Keratinocyte (primary cell): ENCODE results near the gene CAST. TPM values are rescaled to one million over a fixed set of nuclear protein-coding genes. Genes with fewer than 3 reads are reported as not detected.

Source experiments
- DNase-seq: peaks from one replicate; pipeline ENCODE4 v3.0.0-alpha.2; 2011; ENCODE audit warnings: low read depth, missing footprints, low spot score
- FAIRE-seq: peaks from 2 replicates; lab custom pipeline; 2011; peaks lifted over from hg19 to GRCh38; lab: Jason Lieb, UNC
- H2AFZ ChIP-seq: 2 replicates; pipeline ENCODE4 v1.6.0; 2012; ENCODE audit warnings: low read length, control low read depth, inconsistent platforms; ENCODE audit not compliant: control insufficient read depth
- H3K27ac ChIP-seq: 2 replicates; pipeline ENCODE4 v1.5.1; 2011; ENCODE audit warnings: low read length; ENCODE audit not compliant: control insufficient read depth, insufficient read depth
- H3K27me3 ChIP-seq: 3 replicates; pipeline ENCODE4 v1.6.0; 2011; ENCODE audit warnings: low read length; ENCODE audit not compliant: control insufficient read depth, insufficient read depth; ENCODE audit errors: extremely low read depth
- H3K36me3 ChIP-seq, 2 experiments: 2 replicates in 1 of 2; 3 replicates in 1 of 2; pipeline ENCODE4 v1.5.1; 2011; ENCODE audit warnings: low read length in 2 of 2, mild to moderate bottlenecking in 1 of 2; ENCODE audit not compliant: control insufficient read depth in 2 of 2, insufficient read depth in 2 of 2; ENCODE audit errors: extremely low read depth in 1 of 2
- H3K4me1 ChIP-seq: 3 replicates; pipeline ENCODE4 v1.5.1; 2011; ENCODE audit warnings: low read length; ENCODE audit not compliant: control insufficient read depth, insufficient read depth; ENCODE audit errors: extremely low read depth
- H3K4me2 ChIP-seq: 3 replicates; pipeline ENCODE4 v1.6.0; 2011; ENCODE audit warnings: low read depth, low read length; ENCODE audit not compliant: control insufficient read depth, insufficient read depth; ENCODE audit errors: extremely low read depth
- H3K4me3 ChIP-seq, 3 experiments: fragments of 200-600 bp in 1 of 3; sonication (generic) in 1 of 3; 2 replicates in 2 of 3; 3 replicates in 1 of 3; pipeline ENCODE4 v1.5.1; 2011 to 2016; ENCODE audit warnings: low read length in 3 of 3, mild to moderate bottlenecking in 3 of 3, control low read depth in 2 of 3, inconsistent platforms in 1 of 3, low read depth in 1 of 3, mixed read lengths in 1 of 3, mixed run types in 1 of 3, moderate library complexity in 1 of 3; ENCODE audit not compliant: control insufficient read depth in 2 of 3, insufficient read depth in 2 of 3; ENCODE audit errors: extremely low read depth in 1 of 3
- H3K79me2 ChIP-seq: 2 replicates; pipeline ENCODE4 v1.6.0; 2012; ENCODE audit warnings: low read length; ENCODE audit not compliant: control insufficient read depth, insufficient read depth
- H3K9ac ChIP-seq: 3 replicates; pipeline ENCODE4 v1.6.0; 2011; ENCODE audit warnings: low read length; ENCODE audit not compliant: control insufficient read depth, insufficient read depth; ENCODE audit errors: extremely low read depth
- H3K9me1 ChIP-seq: 3 replicates; pipeline ENCODE4 v1.6.0; 2011; ENCODE audit warnings: low read length; ENCODE audit not compliant: control insufficient read depth, insufficient read depth; ENCODE audit errors: extremely low read depth
- H3K9me3 ChIP-seq: 2 replicates; pipeline ENCODE4 v1.5.1; 2012; ENCODE audit warnings: low read depth, low read length; ENCODE audit not compliant: control insufficient read depth
- H4K20me1 ChIP-seq: 3 replicates; pipeline ENCODE4 v1.6.0; 2011; ENCODE audit warnings: low read length; ENCODE audit not compliant: control insufficient read depth, insufficient read depth; ENCODE audit errors: extremely low read depth
- EZH2 ChIP-seq: IDR thresholded peaks from one replicate; pipeline ENCODE4 v1.6.1; 2012; ENCODE audit warnings: inconsistent platforms, mild to moderate bottlenecking, low read length, moderate library complexity
- dilution Hi-C: fragments of 300-500 bp; cut with MboI; formaldehyde crosslinking; loops from one replicate; pipeline ENCODE4 v1.7.0; 2020; ENCODE audit warnings: low sequenced_read_pairs; ENCODE audit not compliant: extremely low pct_ligation_motif_present
- polyA plus RNA-seq, 5 experiments: library from polyadenylated mRNA; depleted of rRNA in 3 of 5; stranded (reverse) in 3 of 5; stranded (forward) in 1 of 5; unstranded in 1 of 5; fragments of >200 nt; gene quantifications; 1 replicate in 1 of 5; 2 replicates in 3 of 5; 3 replicates in 1 of 5; pipeline versions ENCODE4 v1.2.1 to v1.2.3, GENCODE V29; 2011 to 2012; ENCODE audit warnings: missing spikeins in 2 of 5, low read depth in 1 of 5, low replicate concordance in 1 of 5
- TF ChIP-seq, protein P1 (sequence below), 3 experiments: IDR thresholded peaks in 1 of 3; conservative IDR thresholded peaks in 1 of 3; optimal IDR thresholded peaks in 1 of 3; 2 replicates in 2 of 3; 3 replicates in 1 of 3; pipeline versions ENCODE3 to v1.5.1; 2011; ENCODE audit warnings: low read length in 3 of 3, mild to moderate bottlenecking in 3 of 3, moderate library complexity in 2 of 3, control low read depth in 1 of 3, inconsistent platforms in 1 of 3; ENCODE audit not compliant: insufficient read depth in 2 of 3; ENCODE audit errors: extremely low read depth in 1 of 3

CAST gene
- polyA plus RNA-seq, 1 donor (not counting 4 experiments of a cell fraction or from before 2014, with no cell fraction given) = 238 TPM

DNA sequence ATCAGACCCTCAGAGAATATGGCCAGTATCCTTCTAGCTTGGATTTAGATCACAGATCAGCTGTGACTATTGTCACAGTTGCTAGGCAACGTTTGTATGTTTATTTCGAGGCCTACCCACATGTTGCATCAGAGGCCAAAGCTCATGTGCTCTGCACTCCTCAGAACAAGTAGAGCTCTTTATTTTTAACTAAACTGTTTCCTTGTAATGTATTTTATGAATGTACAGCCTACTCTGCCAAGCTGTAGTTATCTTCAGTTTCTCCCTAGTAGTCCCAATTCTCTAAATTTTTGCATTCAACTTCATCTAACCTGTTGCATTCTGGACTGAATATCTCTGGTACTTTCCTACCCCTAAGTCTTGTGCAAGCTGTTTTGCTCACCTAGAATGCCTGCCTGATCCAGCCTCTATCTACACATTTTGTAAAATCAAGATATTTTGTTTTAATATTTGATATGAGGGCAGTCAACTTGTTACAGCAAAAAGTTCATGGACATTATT lies 52.8 kb downstream of the CAST start:
- H3K27me3 ChIP-seq = no peaks in the 10 kb centered on the region
- H3K4me3 ChIP-seq = no peak overlapping the region
- dilution Hi-C loops = no loop called here
- H3K9me1 ChIP-seq = peaks cover 3% of the 10 kb centered on the region
- peaks cover 90% of the 10 kb centered on the region for H3K79me2 ChIP-seq
- H3K4me1 ChIP-seq = peaks cover 43% of the 10 kb centered on the region
- H3K9me3 ChIP-seq = no peaks in the 10 kb centered on the region
- peaks cover 5 to 10% of the 10 kb centered on the region in 2 experiments for H3K36me3 ChIP-seq
- H3K9ac ChIP-seq = peak overlapping the region; percentile 36
- TF ChIP-seq, protein P1, sequence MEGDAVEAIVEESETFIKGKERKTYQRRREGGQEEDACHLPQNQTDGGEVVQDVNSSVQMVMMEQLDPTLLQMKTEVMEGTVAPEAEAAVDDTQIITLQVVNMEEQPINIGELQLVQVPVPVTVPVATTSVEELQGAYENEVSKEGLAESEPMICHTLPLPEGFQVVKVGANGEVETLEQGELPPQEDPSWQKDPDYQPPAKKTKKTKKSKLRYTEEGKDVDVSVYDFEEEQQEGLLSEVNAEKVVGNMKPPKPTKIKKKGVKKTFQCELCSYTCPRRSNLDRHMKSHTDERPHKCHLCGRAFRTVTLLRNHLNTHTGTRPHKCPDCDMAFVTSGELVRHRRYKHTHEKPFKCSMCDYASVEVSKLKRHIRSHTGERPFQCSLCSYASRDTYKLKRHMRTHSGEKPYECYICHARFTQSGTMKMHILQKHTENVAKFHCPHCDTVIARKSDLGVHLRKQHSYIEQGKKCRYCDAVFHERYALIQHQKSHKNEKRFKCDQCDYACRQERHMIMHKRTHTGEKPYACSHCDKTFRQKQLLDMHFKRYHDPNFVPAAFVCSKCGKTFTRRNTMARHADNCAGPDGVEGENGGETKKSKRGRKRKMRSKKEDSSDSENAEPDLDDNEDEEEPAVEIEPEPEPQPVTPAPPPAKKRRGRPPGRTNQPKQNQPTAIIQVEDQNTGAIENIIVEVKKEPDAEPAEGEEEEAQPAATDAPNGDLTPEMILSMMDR (optimal IDR thresholded peaks at IDR 0.05 in 1 of 3, IDR thresholded peaks at IDR 0.05 in 1 of 3, conservative IDR thresholded peaks at IDR 0.05 in 1 of 3; ENCODE audit: extremely low read depth in 1 of 3, insufficient read depth in 2 of 3, low read length in 3 of 3) = no peak
- TF ChIP-seq EZH2 = no peak
- H2AFZ ChIP-seq = no peak overlapping the region
- DNase-seq = no peak
- no peak overlapping the region for H3K4me2 ChIP-seq
- no peaks in the 10 kb centered on the region for H4K20me1 ChIP-seq
- no peak for FAIRE-seq
- H3K27ac ChIP-seq = peak overlapping the region; percentile 76

DNA sequence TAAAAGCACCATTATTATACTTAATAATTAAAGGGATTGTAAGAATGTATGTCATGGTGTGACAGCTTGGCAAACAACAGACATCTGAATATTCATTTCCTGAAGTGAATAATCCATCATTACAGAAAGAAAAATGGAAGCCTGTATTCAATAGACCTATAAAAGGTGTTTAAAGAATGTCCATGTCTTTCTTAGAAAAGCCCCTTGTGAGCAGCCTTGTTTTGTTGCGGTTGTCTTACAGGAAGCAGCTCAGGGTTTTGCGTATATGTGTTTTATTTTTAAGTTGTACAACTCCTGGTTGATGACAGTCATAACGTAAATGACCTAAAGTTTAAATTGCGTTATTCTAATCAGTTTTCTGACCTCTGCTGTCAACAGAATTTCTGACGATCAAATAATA lies 53.8 kb downstream of the CAST start:
- H3K79me2 ChIP-seq = peaks cover 89% of the 10 kb centered on the region
- no peak overlapping the region for H3K9ac ChIP-seq
- TF ChIP-seq EZH2 = no peak
- TF ChIP-seq, protein P1 (optimal IDR thresholded peaks at IDR 0.05 in 1 of 3, IDR thresholded peaks at IDR 0.05 in 1 of 3, conservative IDR thresholded peaks at IDR 0.05 in 1 of 3; ENCODE audit: extremely low read depth in 1 of 3, insufficient read depth in 2 of 3, low read length in 3 of 3) = no peak
- dilution Hi-C loops = no loop called here
- H3K9me3 ChIP-seq = no peaks in the 10 kb centered on the region
- DNase-seq = no peak
- H3K4me2 ChIP-seq = no peak overlapping the region
- no peak overlapping the region for H2AFZ ChIP-seq
- H3K4me3 ChIP-seq = no peak overlapping the region
- H3K27me3 ChIP-seq = no peaks in the 10 kb centered on the region
- peaks cover 3% of the 10 kb centered on the region for H3K9me1 ChIP-seq
- H3K27ac ChIP-seq = peak overlapping the region; percentile 76
- FAIRE-seq = no peak
- peaks cover 3 to 10% of the 10 kb centered on the region in 2 experiments for H3K36me3 ChIP-seq
- H4K20me1 ChIP-seq = no peaks in the 10 kb centered on the region
- H3K4me1 ChIP-seq = peaks cover 39% of the 10 kb centered on the region
